DOHH2 (cell line): ENCODE data around the gene SDS.

Source experiments
- H3F3A ChIP-seq: fragments of 200-600 bp; sonication (generic), shearing (Covaris generic); 2 replicates; pipeline ENCODE4 v1.6.0; 2016; ENCODE audit warnings: antibody characterized with exemption, mild to moderate bottlenecking; ENCODE audit not compliant: control insufficient read depth, insufficient read depth
- H3K27ac ChIP-seq: fragments of 200-600 bp; sonication (generic); 2 replicates; pipeline ENCODE4 v1.5.1; 2014; ENCODE audit warnings: low read depth, mild to moderate bottlenecking, low read length, moderate library complexity
- H3K27me3 ChIP-seq: fragments of 200-600 bp; sonication (generic); 2 replicates; pipeline ENCODE4 v1.6.1; 2014; ENCODE audit warnings: mild to moderate bottlenecking, low read length, mixed read lengths; ENCODE audit not compliant: control insufficient read depth
- H3K36me3 ChIP-seq: fragments of 200-600 bp; sonication (generic); 2 replicates; pipeline ENCODE4 v1.6.1; 2014; ENCODE audit warnings: mild to moderate bottlenecking, low read length, moderate library complexity, mixed read lengths; ENCODE audit not compliant: control insufficient read depth
- H3K4me1 ChIP-seq: fragments of 200-600 bp; sonication (generic); 2 replicates; pipeline ENCODE4 v1.6.1; 2014; ENCODE audit warnings: mild to moderate bottlenecking, low read length, mixed read lengths; ENCODE audit not compliant: control insufficient read depth
- H3K4me2 ChIP-seq: fragments of 200-600 bp; sonication (generic); 2 replicates; pipeline ENCODE4 v1.6.0; 2014; ENCODE audit warnings: mild to moderate bottlenecking, low read length, moderate library complexity
- H3K4me3 ChIP-seq: fragments of 200-600 bp; sonication (generic); 2 replicates; pipeline ENCODE4 v1.5.1; 2014; ENCODE audit warnings: mild to moderate bottlenecking, low read length, mixed read lengths
- H3K79me2 ChIP-seq: fragments of 200-600 bp; sonication (generic); 2 replicates; pipeline ENCODE4 v1.6.1; 2014; ENCODE audit warnings: mild to moderate bottlenecking, low read length, mixed read lengths; ENCODE audit not compliant: control insufficient read depth
- H3K9me2 ChIP-seq: fragments of 200-600 bp; sonication (generic); replicated peaks from 2 replicates; pipeline ENCODE4 v1.6.1; 2014; ENCODE audit warnings: mild to moderate bottlenecking, low read length, mixed read lengths; ENCODE audit not compliant: control insufficient read depth
- H3K9me3 ChIP-seq: fragments of 200-600 bp; sonication (generic); 2 replicates; pipeline ENCODE4 v1.6.1; 2014; ENCODE audit warnings: antibody characterized with exemption, low read length, mixed read lengths; ENCODE audit not compliant: control insufficient read depth, insufficient read depth
- H4K20me1 ChIP-seq: fragments of 200-600 bp; sonication (generic); 2 replicates; pipeline ENCODE4 v1.6.0; 2014; ENCODE audit warnings: low read depth, mild to moderate bottlenecking, antibody characterized with exemption, low read length, moderate library complexity; ENCODE audit not compliant: control insufficient read depth, insufficient read depth
- CTCF ChIP-seq: fragments of 200-600 bp; sonication (generic); IDR thresholded peaks from one replicate; pipeline ENCODE4 v1.5.1; 2014; ENCODE audit warnings: antibody characterized with exemption, mild to moderate bottlenecking, low read depth, low read length; ENCODE audit not compliant: poor library complexity, severe bottlenecking
- EZH2phosphoT487 ChIP-seq: fragments of 200-600 bp; sonication (generic); IDR thresholded peaks from 2 replicates; pipeline ENCODE4 v1.6.1; 2017; ENCODE audit warnings: borderline replicate concordance, mild to moderate bottlenecking, antibody characterized with exemption, low read length, moderate library complexity, mixed read lengths

Gene SDS

GRCh38 chr12:113347892-113348291 is 55.8 kb downstream of the SDS start:
- H3K9me2 ChIP-seq: no peaks in the 10 kb centered on the region
- TF ChIP-seq CTCF (no peak), EZH2phosphoT487 (no peak)
- peaks cover 16% of the 10 kb centered on the region; the same call in 1 of the 2 replicates for H3K27me3 ChIP-seq
- no peaks in the 10 kb centered on the region for H3K4me1 ChIP-seq
- no peaks in the 10 kb centered on the region for H3F3A ChIP-seq
- H3K4me3 ChIP-seq: no peak overlapping the region
- H3K9me3 ChIP-seq: no peaks in the 10 kb centered on the region
- no peak overlapping the region for H3K27ac ChIP-seq
- no peaks in the 10 kb centered on the region for H3K36me3 ChIP-seq
- no peaks in the 10 kb centered on the region for H4K20me1 ChIP-seq
- no peaks in the 10 kb centered on the region for H3K79me2 ChIP-seq
- H3K4me2 ChIP-seq: no peak overlapping the region

- peaks cover 16% of the 10 kb centered on the region; the same call in 1 of the 2 replicates for H3K27me3 ChIP-seq
- H3K9me2 ChIP-seq: no peaks in the 10 kb centered on the region
- H3F3A ChIP-seq: no peaks in the 10 kb centered on the region
- H3K4me2 ChIP-seq: no peak overlapping the region
- H3K4me1 ChIP-seq: no peaks in the 10 kb centered on the region
- H3K4me3 ChIP-seq: no peak overlapping the region
- no peaks in the 10 kb centered on the region for H3K36me3 ChIP-seq
- no peaks in the 10 kb centered on the region for H3K79me2 ChIP-seq
- no peak overlapping the region for H3K27ac ChIP-seq
- TF ChIP-seq EZH2phosphoT487: no peak
- TF ChIP-seq CTCF: no peak
- no peaks in the 10 kb centered on the region for H3K9me3 ChIP-seq
- no peaks in the 10 kb centered on the region for H4K20me1 ChIP-seq
Observed at GRCh38 chr12:113347107-113347506, 56.6 kb downstream of the SDS start.

DNA sequence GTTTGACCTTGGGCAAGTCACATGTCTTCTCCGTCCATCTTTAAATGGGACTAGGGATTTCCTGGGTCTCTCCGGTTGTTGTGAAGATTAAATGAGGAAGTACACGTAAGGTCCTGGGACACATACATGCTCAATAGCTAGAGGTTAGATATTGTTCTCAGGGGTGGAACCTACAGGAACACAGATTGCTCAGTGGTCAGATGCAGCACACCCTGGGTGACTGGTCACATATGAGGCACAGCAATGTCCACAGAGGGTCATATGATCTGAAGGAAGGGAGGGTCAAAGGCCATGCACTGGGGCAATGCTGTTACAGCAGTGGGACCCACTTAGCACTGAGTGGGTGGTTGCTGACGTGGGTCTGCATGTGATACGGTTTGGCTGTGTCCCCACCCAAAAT is 57.3 kb downstream of the SDS start:
- Histone ChIP-seq H3K9me2 (no peaks in the 10 kb centered on the region), H3K36me3 (no peaks in the 10 kb centered on the region), H3K4me1 (no peaks in the 10 kb centered on the region), H3K4me2 (no peak overlapping the region), H3K27me3 (peaks cover 22% of the 10 kb centered on the region; the same call in 1 of the 2 replicates), H3F3A (no peaks in the 10 kb centered on the region), H3K27ac (no peak overlapping the region), H3K4me3 (no peak overlapping the region), H3K9me3 (no peaks in the 10 kb centered on the region), H3K79me2 (no peaks in the 10 kb centered on the region), H4K20me1 (no peaks in the 10 kb centered on the region)
- TF ChIP-seq EZH2phosphoT487 (no peak), CTCF (no peak)
